GM12875 (cell line): Measurements from ENCODE around the gene ZNF444.

Experiments used
- H3K4me3 ChIP-seq: one replicate; pipeline ENCODE4 v1.5.1; 2011; ENCODE audit warnings: low read depth, low read length, control low read depth
- CTCF ChIP-seq: IDR thresholded peaks from 2 replicates; pipeline ENCODE4 v1.5.1; 2011; ENCODE audit warnings: low read depth, mild to moderate bottlenecking, control low read depth, inconsistent platforms, low read length, moderate library complexity, borderline replicate concordance; ENCODE audit not compliant: insufficient read depth

The ZNF444 gene

GRCh38 chr19:56156768-56157167, 15.7 kb downstream of the ZNF444 start:
- no peak for TF ChIP-seq CTCF
- H3K4me3 ChIP-seq = no peak overlapping the region

- no peak for TF ChIP-seq CTCF
Observed at GRCh38 chr19:56158170-56158757, 17.2 kb downstream of the ZNF444 start.

GRCh38 chr19:56159009-56159559, 18.0 kb downstream of the ZNF444 start:
- no peak for TF ChIP-seq CTCF

More at GRCh38 chr19:56158170-56158757, 17.2 kb downstream of the ZNF444 start:
- H3K4me3 ChIP-seq = no peak overlapping the region

GRCh38 chr19:56159622-56160271, 18.7 kb downstream of the ZNF444 start:
- no peak overlapping the region for H3K4me3 ChIP-seq
- TF ChIP-seq CTCF = no peak

More at GRCh38 chr19:56159009-56159559, 18.0 kb downstream of the ZNF444 start:
- H3K4me3 ChIP-seq = no peak overlapping the region

- TF ChIP-seq CTCF = no peak
- no peak overlapping the region for H3K4me3 ChIP-seq
Observed at GRCh38 chr19:56161534-56161933, 20.4 kb downstream of the ZNF444 start.

GRCh38 chr19:56162258-56162657, 21.2 kb downstream of the ZNF444 start:
- no peak overlapping the region for H3K4me3 ChIP-seq
- no peak for TF ChIP-seq CTCF

GRCh38 chr19:56163097-56163496, 22.0 kb downstream of the ZNF444 start:
- TF ChIP-seq CTCF = no peak
- H3K4me3 ChIP-seq = no peak overlapping the region
